ENCODE results near the gene VEGFA. TPM values are rescaled to one million over a fixed set of nuclear protein-coding genes. Genes with fewer than 3 reads are reported as not detected.

The VEGFA gene
- total and polyA plus RNA-seq, 2 of the 8 experiments (the other 6 are each of a cell fraction or from before 2014, with no cell fraction given): 42.2 to 58.5 TPM

DNA sequence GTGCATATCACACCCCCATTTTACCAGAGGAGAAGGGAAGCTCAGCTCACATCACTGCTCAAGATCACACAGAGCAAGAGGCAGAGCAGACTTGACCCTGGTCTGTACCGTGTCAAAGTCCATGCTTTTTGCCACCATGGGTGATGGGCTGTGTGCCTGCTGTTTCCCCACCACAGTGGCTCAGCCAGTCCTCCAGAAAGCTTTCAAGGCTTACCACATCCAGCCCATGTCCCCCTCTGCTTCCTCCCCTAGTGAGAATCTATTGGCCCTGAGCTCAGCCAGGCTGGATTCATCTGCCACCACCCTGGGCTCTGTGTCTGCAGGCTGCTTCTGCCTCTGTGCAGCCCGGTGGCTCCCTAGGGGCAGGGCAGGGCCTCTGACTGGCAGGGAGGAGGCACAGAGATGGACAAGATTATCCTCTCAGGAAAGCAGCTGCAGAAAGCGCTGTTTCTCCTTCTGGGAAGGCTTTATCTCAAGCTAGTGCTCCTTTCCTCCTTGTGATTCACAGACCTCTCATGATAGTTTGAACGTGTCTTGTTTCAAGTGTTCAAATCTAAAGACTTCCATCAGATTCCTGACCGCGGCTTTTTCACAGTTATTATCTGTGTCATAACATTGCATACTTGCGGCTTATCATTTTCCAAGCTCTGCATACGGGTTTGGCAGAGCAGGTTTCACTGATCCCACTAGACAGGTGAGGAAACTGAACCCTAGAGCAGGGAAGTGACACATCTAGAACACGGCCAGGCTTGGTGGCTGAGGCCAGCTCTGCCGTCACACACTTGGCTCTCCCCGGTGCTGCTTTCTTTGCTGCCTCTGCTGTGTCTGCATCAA is 37.4 kb downstream of the VEGFA start (continued):
- TF ChIP-seq RFX5 (IDR thresholded peaks at IDR 0.05; ENCODE audit: borderline replicate concordance, low read depth, low read length) (no peak), CBX8 (IDR thresholded peaks at IDR 0.05; ENCODE audit: borderline replicate concordance, low read depth, low read length) (no peak), RNF2 (IDR thresholded peaks at IDR 0.05; ENCODE audit: borderline replicate concordance, low read depth, low read length, missing control alignments, poor library complexity, severe bottlenecking) (no peak)
